ENCODE results near the gene APH1A.
A peak's percentile ranks its signal among the peaks of the same experiment; 100 is the strongest.
"Not testable (repeated sequence)": the region's sequence is repeated elsewhere in the genome, so short reads cannot be mapped to it uniquely, and the experiment has no call there.

APH1A gene

GRCh38 chr1:150268705-150269403 lies at the start of gene APH1A:
Gene APH1A (minus strand): TSS chr1:150269016. CDS start chr1:150268810, 206 bp downstream.
- DNase-seq (ENCODE audit: low read depth) = peak; percentile 90

- DNase-seq (ENCODE audit: low read depth) = not testable (repeated sequence)
Measured at GRCh38 chr1:150314691-150315090, 45.9 kb upstream of the APH1A start.

GRCh38 chr1:150311762-150312161 lies 42.9 kb upstream of the APH1A start:
- DNase-seq (ENCODE audit: low read depth) = no peak

GRCh38 chr1:150309758-150310508 lies 41.1 kb upstream of the APH1A start:
- DNase-seq (ENCODE audit: low read depth) = no peak

GRCh38 chr1:150308585-150308984 lies 39.8 kb upstream of the APH1A start:
- not testable (repeated sequence) for DNase-seq (ENCODE audit: low read depth)

GRCh38 chr1:150302902-150303301 lies 34.1 kb upstream of the APH1A start:
- DNase-seq (ENCODE audit: low read depth) = no peak

GRCh38 chr1:150302338-150302737 lies 33.5 kb upstream of the APH1A start:
- no peak for DNase-seq (ENCODE audit: low read depth)

- no peak for DNase-seq (ENCODE audit: low read depth)
Measured at GRCh38 chr1:150299716-150300115, 30.9 kb upstream of the APH1A start.

- no peak for DNase-seq (ENCODE audit: low read depth)
Measured at GRCh38 chr1:150295476-150295875, 26.7 kb upstream of the APH1A start.

- peak; percentile 75 for DNase-seq (ENCODE audit: low read depth)
Measured at GRCh38 chr1:150293433-150294253, 24.8 kb upstream of the APH1A start, which contains the start of gene MRPS21. Gene MRPS21 (plus strand): TSS chr1:150293861. CDS start chr1:150294367, 506 bp downstream.

- DNase-seq (ENCODE audit: low read depth) = no peak
Measured at GRCh38 chr1:150288822-150289221, 20.0 kb upstream of the APH1A start.

GRCh38 chr1:150288382-150288781 lies 19.6 kb upstream of the APH1A start:
- DNase-seq (ENCODE audit: low read depth) = no peak

- no peak for DNase-seq (ENCODE audit: low read depth)
Measured at GRCh38 chr1:150283260-150283659, 14.4 kb upstream of the APH1A start.

- DNase-seq (ENCODE audit: low read depth) = no peak
Measured at GRCh38 chr1:150282558-150282958, 13.7 kb upstream of the APH1A start.

- DNase-seq (ENCODE audit: low read depth) = peak; percentile 47
Measured at GRCh38 chr1:150281758-150282557, 13.1 kb upstream of the APH1A start, which contains the start of gene CIART. Gene CIART (plus strand): TSS chr1:150282554. CDS start chr1:150283268, 714 bp downstream.

- DNase-seq (ENCODE audit: low read depth) = peak; percentile 40
Measured at GRCh38 chr1:150281221-150281757, 12.5 kb upstream of the APH1A start.

GRCh38 chr1:150280138-150280707 lies 11.4 kb upstream of the APH1A start:
- no peak for DNase-seq (ENCODE audit: low read depth)

GRCh38 chr1:150273311-150273710 lies 4.5 kb upstream of the APH1A start:
- DNase-seq (ENCODE audit: low read depth) = no peak

- DNase-seq (ENCODE audit: low read depth) = no peak
Measured at GRCh38 chr1:150271291-150271959, 2.6 kb upstream of the APH1A start.

GRCh38 chr1:150269451-150269850 lies 635 bp upstream of the APH1A start:
- DNase-seq (ENCODE audit: low read depth) = no peak
